Measurements from ENCODE around the gene CCDC197.

CCDC197 gene

GRCh38 chr14:94027566-94028449 lies 30.7 kb downstream of the CCDC197 start:
- no peak for DNase-seq

- DNase-seq = peak; percentile 55
Observed at GRCh38 chr14:94028450-94028826, 31.3 kb downstream of the CCDC197 start.

GRCh38 chr14:94029265-94029664 lies 32.2 kb downstream of the CCDC197 start:
- DNase-seq = no peak

GRCh38 chr14:94029671-94030203 lies 32.6 kb downstream of the CCDC197 start:
- no peak for DNase-seq

GRCh38 chr14:94030571-94030970 lies 33.5 kb downstream of the CCDC197 start:
- no peak for DNase-seq

GRCh38 chr14:94031161-94031882 lies 34.2 kb downstream of the CCDC197 start:
- no peak for DNase-seq

GRCh38 chr14:94031883-94032279 lies 34.8 kb downstream of the CCDC197 start:
- DNase-seq = no peak

- no peak for DNase-seq
Observed at GRCh38 chr14:94034886-94035285, 37.8 kb downstream of the CCDC197 start.

- peak; percentile 76 for DNase-seq
Observed at GRCh38 chr14:94036313-94037167, 39.4 kb downstream of the CCDC197 start.

GRCh38 chr14:94037954-94038353 lies 40.9 kb downstream of the CCDC197 start:
- DNase-seq = no peak

- DNase-seq = no peak
Observed at GRCh38 chr14:94038510-94038909, 41.4 kb downstream of the CCDC197 start.

GRCh38 chr14:94038921-94039629 lies 42.0 kb downstream of the CCDC197 start:
- no peak for DNase-seq

- no peak for DNase-seq
Observed at GRCh38 chr14:94040247-94040646, 43.1 kb downstream of the CCDC197 start.

- no peak for DNase-seq
Observed at GRCh38 chr14:94040796-94041195, 43.7 kb downstream of the CCDC197 start.

- DNase-seq = no peak
Observed at GRCh38 chr14:94041551-94042346, 44.6 kb downstream of the CCDC197 start.

- no peak for DNase-seq
Observed at GRCh38 chr14:94042433-94043091, 45.5 kb downstream of the CCDC197 start.

- DNase-seq = no peak
Observed at GRCh38 chr14:94043111-94043755, 46.1 kb downstream of the CCDC197 start.

- DNase-seq = no peak
Observed at GRCh38 chr14:94043756-94044475, 46.8 kb downstream of the CCDC197 start.

GRCh38 chr14:94044476-94045091 lies 47.5 kb downstream of the CCDC197 start:
- DNase-seq = no peak

Data from 8988T (cell line).